ENCODE data around the gene AQP7. TPM values are rescaled to one million over a fixed set of nuclear protein-coding genes. Genes with fewer than 3 reads are reported as not detected.
"Not testable (repeated sequence)": the region's sequence is repeated elsewhere in the genome, so short reads cannot be mapped to it uniquely, and the experiment has no call there.

Gene AQP7
- total RNA-seq, 2 donors from 2014 or later: 4.2 to 29.7 TPM

DNA sequence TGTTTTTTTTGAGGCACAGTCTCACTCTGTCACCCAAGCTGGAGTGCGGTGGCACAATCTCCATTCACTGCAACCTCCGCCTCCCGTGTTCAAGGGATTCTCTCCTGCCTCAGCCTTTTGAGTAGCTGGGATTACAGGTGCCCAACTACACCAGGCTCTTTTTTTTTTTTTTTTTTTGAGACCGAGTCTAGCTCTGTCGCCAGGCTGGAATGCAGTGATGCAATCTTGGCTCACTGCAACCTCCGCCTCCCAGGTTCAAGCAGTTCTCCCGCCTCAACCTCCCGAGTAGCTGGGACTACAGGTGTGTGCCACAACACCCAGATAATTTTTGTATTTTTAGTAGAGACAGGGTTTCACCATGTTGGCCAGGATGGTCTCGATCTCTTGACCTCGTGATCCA, 20.0 kb downstream of the AQP7 start:
- DNase-seq; H3K27me3 ChIP-seq; ATAC-seq; H3K36me3 ChIP-seq (replicated peaks in 1 of 2; ENCODE audit: insufficient read depth in 1 of 2, low read depth in 2 of 2); H3K27ac ChIP-seq; H3K4me3 ChIP-seq; H3K4me1 ChIP-seq; H3K9me3 ChIP-seq; intact Hi-C loops (cut with DNase I): not testable (repeated sequence)
- 64 to 80% methylated on average over 10 of the region's 10 CpGs for WGBS, 2 donors

DNA sequence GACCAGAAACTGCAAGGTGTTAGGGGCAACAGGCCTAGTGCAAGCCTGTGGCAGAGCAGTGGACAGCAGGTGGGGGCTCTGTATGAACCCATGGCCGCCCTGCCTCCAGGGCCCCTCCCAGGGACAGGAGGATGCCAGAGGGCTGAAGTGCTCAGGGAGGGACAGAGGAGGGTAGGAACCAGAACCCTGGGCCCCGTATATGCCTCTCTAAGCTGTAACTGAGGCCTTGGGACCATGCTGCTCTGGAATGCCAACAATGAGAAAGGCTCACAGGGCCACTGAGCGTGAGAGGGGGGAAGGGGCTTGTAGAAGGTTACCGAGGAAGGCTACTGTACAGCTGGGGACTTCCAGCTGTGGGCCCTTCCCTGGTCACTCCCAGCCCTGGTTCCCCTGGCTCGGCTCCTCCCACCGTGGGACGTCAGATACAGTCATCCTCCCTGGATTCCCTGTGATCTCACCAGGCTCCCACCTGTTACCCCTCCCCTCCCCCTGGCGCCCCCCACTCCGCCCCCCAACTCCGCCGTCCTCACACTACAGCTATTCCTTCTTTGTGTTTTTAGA, 21.1 kb downstream of the AQP7 start:
- WGBS, 2 donors: 63 to 66% methylated on average over 7 to 11 of the region's 11 CpGs
- H3K9me3 ChIP-seq: no peaks in the 10 kb centered on the region
- no peak for ATAC-seq
- no peaks in the 10 kb centered on the region for H3K36me3 ChIP-seq (replicated peaks in 1 of 2; ENCODE audit: insufficient read depth in 1 of 2, low read depth in 2 of 2)
- peak in 1 of 4 donors; percentile 10 for DNase-seq
- TF ChIP-seq, protein P1, sequence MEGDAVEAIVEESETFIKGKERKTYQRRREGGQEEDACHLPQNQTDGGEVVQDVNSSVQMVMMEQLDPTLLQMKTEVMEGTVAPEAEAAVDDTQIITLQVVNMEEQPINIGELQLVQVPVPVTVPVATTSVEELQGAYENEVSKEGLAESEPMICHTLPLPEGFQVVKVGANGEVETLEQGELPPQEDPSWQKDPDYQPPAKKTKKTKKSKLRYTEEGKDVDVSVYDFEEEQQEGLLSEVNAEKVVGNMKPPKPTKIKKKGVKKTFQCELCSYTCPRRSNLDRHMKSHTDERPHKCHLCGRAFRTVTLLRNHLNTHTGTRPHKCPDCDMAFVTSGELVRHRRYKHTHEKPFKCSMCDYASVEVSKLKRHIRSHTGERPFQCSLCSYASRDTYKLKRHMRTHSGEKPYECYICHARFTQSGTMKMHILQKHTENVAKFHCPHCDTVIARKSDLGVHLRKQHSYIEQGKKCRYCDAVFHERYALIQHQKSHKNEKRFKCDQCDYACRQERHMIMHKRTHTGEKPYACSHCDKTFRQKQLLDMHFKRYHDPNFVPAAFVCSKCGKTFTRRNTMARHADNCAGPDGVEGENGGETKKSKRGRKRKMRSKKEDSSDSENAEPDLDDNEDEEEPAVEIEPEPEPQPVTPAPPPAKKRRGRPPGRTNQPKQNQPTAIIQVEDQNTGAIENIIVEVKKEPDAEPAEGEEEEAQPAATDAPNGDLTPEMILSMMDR (IDR thresholded peaks at IDR 0.05): no peak
- TF ChIP-seq POLR2A (IDR thresholded peaks at IDR 0.05): no peak
- H3K27ac ChIP-seq: no peak overlapping the region
- no peaks in the 10 kb centered on the region for H3K27me3 ChIP-seq
- H3K4me3 ChIP-seq: no peak overlapping the region
- no peaks in the 10 kb centered on the region for H3K4me1 ChIP-seq
- intact Hi-C loops (cut with DNase I): no loop called here

DNA sequence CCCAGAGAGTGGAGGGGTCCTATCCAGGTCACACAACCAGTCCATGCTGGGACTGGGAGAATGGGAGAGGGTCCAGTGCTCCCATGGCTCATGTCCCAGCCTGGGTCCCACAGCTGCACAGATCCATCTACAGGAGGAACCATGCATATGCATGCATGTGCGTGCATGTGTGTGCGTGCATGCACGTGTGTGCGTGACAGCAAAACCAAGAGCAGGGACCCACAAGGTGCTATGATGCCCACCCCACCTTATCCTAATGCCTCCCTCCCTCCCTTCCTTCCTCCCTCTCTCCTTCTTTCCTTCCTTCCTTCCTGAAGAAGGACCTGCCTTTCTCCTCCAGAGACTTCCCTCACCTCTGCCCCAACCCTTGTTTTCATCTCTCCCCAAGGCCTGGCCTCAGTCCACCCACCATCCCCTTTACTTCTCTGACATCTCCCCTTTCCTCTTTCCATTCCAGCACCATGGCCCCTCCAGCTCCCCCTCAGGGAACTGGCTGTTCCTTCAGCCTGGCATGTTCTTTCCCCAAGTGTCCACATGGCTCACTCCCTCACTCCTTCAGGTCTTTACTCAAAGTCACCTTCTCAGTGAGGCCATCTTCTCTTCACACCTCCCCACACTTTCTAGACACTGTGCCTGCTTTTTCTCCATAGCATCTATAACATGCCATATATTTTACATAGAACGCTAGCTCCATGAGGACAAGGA, 21.8 kb downstream of the AQP7 start:
- no peaks in the 10 kb centered on the region for H3K36me3 ChIP-seq (replicated peaks in 1 of 2; ENCODE audit: insufficient read depth in 1 of 2, low read depth in 2 of 2)
- no peak overlapping the region for H3K27ac ChIP-seq
- no peak overlapping the region for H3K4me3 ChIP-seq
- TF ChIP-seq, protein P1 (IDR thresholded peaks at IDR 0.05): no peak
- no peak for TF ChIP-seq POLR2A (IDR thresholded peaks at IDR 0.05)
- DNase-seq (peak in 1 of 4 donors; percentile 5), ATAC-seq (no peak)
- WGBS, 2 donors: 89 to 90% methylated on average over 5 of the region's 5 CpGs
- H3K27me3 ChIP-seq: no peaks in the 10 kb centered on the region
- no peaks in the 10 kb centered on the region for H3K9me3 ChIP-seq
- H3K4me1 ChIP-seq: no peaks in the 10 kb centered on the region
- intact Hi-C loops (cut with DNase I): no loop called here

DNA sequence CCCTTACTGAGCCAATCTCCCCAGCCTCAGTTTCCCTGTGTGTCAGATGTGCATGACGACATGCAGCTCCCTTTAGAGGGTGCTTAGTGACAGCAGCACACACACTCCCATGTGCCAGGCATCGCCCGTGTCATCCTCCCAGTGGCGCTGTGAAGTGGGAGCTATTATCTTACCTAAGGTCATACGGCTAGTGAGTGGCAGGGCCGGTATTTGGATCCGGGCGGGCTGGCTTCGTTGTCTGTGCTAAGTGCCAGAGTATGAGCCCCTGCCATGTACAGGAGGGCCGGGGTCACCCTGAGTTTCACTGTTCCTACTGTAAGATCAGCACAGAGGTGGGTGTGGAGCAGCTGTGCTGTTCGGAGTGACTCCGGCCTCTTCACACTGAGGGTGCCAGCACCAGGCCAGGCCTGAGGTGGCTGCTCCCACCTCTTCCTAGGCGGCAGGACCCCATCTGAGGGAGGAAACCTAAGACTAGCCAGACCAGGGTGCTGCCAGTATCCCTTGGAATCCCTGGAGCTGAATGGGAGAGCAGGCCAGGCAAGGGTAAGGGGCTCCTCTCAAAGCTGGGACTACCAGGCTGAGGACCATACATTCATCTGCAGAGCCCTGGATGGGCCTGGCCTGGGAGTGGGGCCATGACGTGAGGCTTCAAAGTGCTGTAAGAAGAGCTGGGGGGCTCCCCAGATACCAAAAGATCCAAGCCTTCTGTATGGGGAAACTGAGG, 22.5 kb downstream of the AQP7 start:
- Histone ChIP-seq H3K27me3 (no peaks in the 10 kb centered on the region), H3K36me3 (replicated peaks in 1 of 2; ENCODE audit: insufficient read depth in 1 of 2, low read depth in 2 of 2) (no peaks in the 10 kb centered on the region), H3K9me3 (no peaks in the 10 kb centered on the region), H3K4me1 (peaks cover 5% of the 10 kb centered on the region), H3K4me3 (no peak overlapping the region), H3K27ac (no peak overlapping the region)
- intact Hi-C loops (cut with DNase I): loop anchor here (10.0 kb wide), 1 partner anchor 85 kb away; no protein-coding TSS in a partner anchor
- ATAC-seq (no peak), DNase-seq (peak in 2 of 4 donors; percentile 9 to 12)
- 78 to 86% methylated on average over 5 to 14 of the region's 14 CpGs for WGBS, 2 donors
- TF ChIP-seq POLR2A (IDR thresholded peaks at IDR 0.05): no peak
- TF ChIP-seq, protein P1 (IDR thresholded peaks at IDR 0.05): no peak

DNA sequence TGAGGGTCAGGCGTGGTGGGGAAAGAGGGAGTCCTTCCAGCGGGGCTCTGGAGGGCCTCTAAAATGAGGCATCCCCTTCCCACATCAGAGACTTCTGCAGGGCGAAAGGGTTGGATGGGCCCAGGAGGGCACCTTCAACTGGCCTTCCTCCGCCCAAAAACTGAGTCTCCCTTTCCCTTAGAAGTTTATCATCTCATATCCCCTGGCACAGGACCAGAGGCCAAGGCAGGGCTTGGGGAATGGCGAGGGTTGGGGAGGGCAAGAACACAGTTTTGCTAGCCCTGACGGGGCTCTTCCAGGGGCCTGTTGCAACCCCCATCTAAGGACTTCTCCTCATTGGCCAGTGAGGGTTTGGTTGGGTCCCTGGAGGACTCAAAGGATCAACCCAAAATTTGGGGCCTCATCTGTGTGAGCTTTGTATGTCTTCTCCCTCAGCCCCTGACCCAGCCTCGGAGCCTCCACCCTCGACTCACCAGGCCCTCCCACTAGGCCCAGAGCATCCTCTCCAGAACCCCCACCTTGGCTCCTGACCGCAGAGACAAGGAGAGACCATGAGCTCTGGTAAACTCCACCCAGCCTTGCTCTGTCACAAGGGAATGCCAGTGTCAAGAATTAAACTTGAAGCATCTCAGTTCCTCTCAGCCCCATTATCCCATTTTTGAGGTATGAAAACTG, 24.1 kb downstream of the AQP7 start:
- peak in 2 of 4 donors; percentile 8 for DNase-seq
- WGBS, 2 donors: 77 to 85% methylated on average over 7 to 9 of the region's 9 CpGs
- Histone ChIP-seq H3K9me3 (no peaks in the 10 kb centered on the region), H3K27ac (no peak overlapping the region), H3K4me3 (no peak overlapping the region), H3K27me3 (no peaks in the 10 kb centered on the region), H3K36me3 (replicated peaks in 1 of 2; ENCODE audit: insufficient read depth in 1 of 2, low read depth in 2 of 2) (no peaks in the 10 kb centered on the region), H3K4me1 (peaks cover 6% of the 10 kb centered on the region)
- TF ChIP-seq POLR2A (IDR thresholded peaks at IDR 0.05): no peak
- TF ChIP-seq, protein P1 (IDR thresholded peaks at IDR 0.05): no peak
- intact Hi-C loops (cut with DNase I): loop anchor here (10.0 kb wide), 1 partner anchor 87 kb away; no protein-coding TSS in a partner anchor
- ATAC-seq: no peak
